Gastrocnemius medialis (tissue), 4 donors: ENCODE measurements around the gene EYS.

Experiments used
- CTCF ChIP-seq, 5 experiments: fragments of 450-650 bp in 3 of 5; fragments of 200-600 bp in 2 of 5; sonication (generic) in 2 of 5; IDR thresholded peaks in 4 of 5; conservative IDR thresholded peaks in 1 of 5; 1 replicate in 4 of 5; 2 replicates in 1 of 5; pipeline ENCODE4 v1.5.1; 2016 to 2019; ENCODE audit warnings: antibody characterized with exemption in 5 of 5, mild to moderate bottlenecking in 3 of 5, moderate library complexity in 3 of 5
- POLR2A ChIP-seq, 2 donors: fragments of 450-650 bp; IDR thresholded peaks; one replicate each; pipeline ENCODE4 v1.6.1; 2017; ENCODE audit warnings: antibody characterized with exemption in 2 of 2, mild to moderate bottlenecking in 2 of 2, moderate library complexity in 2 of 2

- no peak for TF ChIP-seq CTCF (IDR thresholded peaks at IDR 0.05 in 4 of 5, conservative IDR thresholded peaks at IDR 0.05 in 1 of 5)
- TF ChIP-seq POLR2A (IDR thresholded peaks at IDR 0.05): no peak
These were observed 1297.1 kb downstream of the EYS start for GRCh38 chr6:64409948-64410347.
